ENCODE data around the gene INPP5E. TPM values are rescaled to one million over a fixed set of nuclear protein-coding genes. Genes with fewer than 3 reads are reported as not detected.

INPP5E gene
- total RNA-seq, 1 donor from 2014 or later: 23.6 TPM

GRCh38 chr9:136397643-136398042 lies 42.0 kb downstream of the INPP5E start:
- DNase-seq (ENCODE audit: low spot score): no peak
- Mint-ChIP-seq H3K27ac (ENCODE audit: unreplicated experiment) (no peak overlapping the region), H3K4me3 (ENCODE audit: unreplicated experiment) (no peak overlapping the region), H3K27me3 (ENCODE audit: unreplicated experiment) (peaks cover 10% of the 10 kb centered on the region), H3K36me3 (ENCODE audit: low read depth, unreplicated experiment) (peaks cover 27% of the 10 kb centered on the region), H3K9me3 (ENCODE audit: unreplicated experiment) (no peaks in the 10 kb centered on the region), H3K4me1 (ENCODE audit: unreplicated experiment) (peaks cover 7% of the 10 kb centered on the region)
- TF ChIP-seq, protein P1, sequence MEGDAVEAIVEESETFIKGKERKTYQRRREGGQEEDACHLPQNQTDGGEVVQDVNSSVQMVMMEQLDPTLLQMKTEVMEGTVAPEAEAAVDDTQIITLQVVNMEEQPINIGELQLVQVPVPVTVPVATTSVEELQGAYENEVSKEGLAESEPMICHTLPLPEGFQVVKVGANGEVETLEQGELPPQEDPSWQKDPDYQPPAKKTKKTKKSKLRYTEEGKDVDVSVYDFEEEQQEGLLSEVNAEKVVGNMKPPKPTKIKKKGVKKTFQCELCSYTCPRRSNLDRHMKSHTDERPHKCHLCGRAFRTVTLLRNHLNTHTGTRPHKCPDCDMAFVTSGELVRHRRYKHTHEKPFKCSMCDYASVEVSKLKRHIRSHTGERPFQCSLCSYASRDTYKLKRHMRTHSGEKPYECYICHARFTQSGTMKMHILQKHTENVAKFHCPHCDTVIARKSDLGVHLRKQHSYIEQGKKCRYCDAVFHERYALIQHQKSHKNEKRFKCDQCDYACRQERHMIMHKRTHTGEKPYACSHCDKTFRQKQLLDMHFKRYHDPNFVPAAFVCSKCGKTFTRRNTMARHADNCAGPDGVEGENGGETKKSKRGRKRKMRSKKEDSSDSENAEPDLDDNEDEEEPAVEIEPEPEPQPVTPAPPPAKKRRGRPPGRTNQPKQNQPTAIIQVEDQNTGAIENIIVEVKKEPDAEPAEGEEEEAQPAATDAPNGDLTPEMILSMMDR (IDR thresholded peaks at IDR 0.05; ENCODE audit: unreplicated experiment): no peak

- Mint-ChIP-seq H3K27ac (ENCODE audit: unreplicated experiment) (no peak overlapping the region), H3K27me3 (ENCODE audit: unreplicated experiment) (peaks cover 10% of the 10 kb centered on the region), H3K4me1 (ENCODE audit: unreplicated experiment) (peaks cover 7% of the 10 kb centered on the region), H3K36me3 (ENCODE audit: low read depth, unreplicated experiment) (peaks cover 23% of the 10 kb centered on the region), H3K4me3 (ENCODE audit: unreplicated experiment) (no peak overlapping the region), H3K9me3 (ENCODE audit: unreplicated experiment) (no peaks in the 10 kb centered on the region)
- no peak for DNase-seq (ENCODE audit: low spot score)
- TF ChIP-seq, protein P1 (IDR thresholded peaks at IDR 0.05; ENCODE audit: unreplicated experiment): no peak
Measured at GRCh38 chr9:136396219-136396515, 43.5 kb downstream of the INPP5E start.

DNA sequence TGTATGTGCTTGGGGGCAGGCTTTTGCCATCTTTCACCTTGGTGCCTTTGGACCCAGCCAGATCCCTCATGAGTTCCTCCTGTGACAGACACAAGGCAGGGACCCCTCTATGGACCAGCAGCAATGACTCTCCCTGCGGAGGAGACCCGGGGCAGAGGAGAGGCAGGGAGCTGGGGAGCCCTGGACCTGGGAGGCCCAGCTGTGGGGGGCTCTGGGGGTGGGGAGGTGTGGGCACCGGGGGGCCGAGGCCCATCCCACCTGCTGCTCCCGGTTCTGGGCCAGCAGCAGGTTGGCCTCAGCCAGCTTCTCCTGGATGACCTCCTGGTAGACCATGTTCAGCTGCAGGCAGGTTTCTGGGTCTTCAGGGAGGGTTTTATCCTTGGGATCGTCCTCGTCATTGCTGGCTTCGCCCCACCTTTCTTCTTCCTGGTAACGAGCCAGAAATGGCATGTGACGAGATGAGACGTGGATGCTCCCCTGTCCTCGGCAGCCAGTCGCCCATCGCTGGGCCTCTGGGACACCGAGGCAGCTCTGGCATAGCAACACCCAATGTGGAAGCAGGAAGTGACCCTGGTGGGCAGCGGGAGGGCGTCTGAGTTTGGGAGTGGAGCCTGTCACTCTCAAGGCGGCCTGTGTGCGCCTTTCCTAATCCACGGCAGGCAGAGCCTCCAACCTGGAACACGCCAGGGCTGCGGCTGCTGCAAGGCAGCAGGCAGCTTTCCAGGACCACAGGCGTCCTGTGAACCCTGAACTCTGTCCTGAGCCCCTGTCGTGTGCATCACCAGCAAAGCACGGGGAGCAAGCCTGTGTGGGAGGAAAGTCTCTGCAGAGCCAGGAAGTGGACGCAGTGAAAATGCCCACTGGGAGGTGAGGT lies 44.1 kb downstream of the INPP5E start:
- peaks cover 25% of the 10 kb centered on the region for H3K36me3 Mint-ChIP-seq (ENCODE audit: low read depth, unreplicated experiment)

DNA sequence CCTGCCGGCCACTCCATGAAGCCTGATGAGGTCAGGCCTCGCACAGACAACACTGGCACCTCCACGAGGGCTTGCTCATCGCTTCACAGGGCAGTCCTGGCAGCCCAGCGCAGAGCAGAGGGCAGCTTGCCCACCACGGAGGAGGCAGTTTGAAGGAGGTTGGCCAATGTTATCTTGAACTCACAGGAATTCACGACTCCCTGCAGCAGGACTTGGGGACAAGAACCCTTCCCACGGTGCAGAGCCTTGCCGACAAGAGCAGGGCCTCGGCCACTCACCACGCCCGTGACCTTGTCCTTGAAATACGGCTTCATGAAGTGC lies 44.7 kb downstream of the INPP5E start:
- peaks cover 7% of the 10 kb centered on the region for H3K27me3 Mint-ChIP-seq (ENCODE audit: unreplicated experiment)
- peak overlapping the region; percentile 69 for H3K4me3 Mint-ChIP-seq (ENCODE audit: unreplicated experiment)
- H3K9me3 Mint-ChIP-seq (ENCODE audit: unreplicated experiment): no peaks in the 10 kb centered on the region
- H3K36me3 Mint-ChIP-seq (ENCODE audit: low read depth, unreplicated experiment): peaks cover 25% of the 10 kb centered on the region
- TF ChIP-seq, protein P1 (IDR thresholded peaks at IDR 0.05; ENCODE audit: unreplicated experiment): no peak
- DNase-seq (ENCODE audit: low spot score): no peak
- peaks cover 7% of the 10 kb centered on the region for H3K4me1 Mint-ChIP-seq (ENCODE audit: unreplicated experiment)
- H3K27ac Mint-ChIP-seq (ENCODE audit: unreplicated experiment): no peak overlapping the region

More for the DNA sequence above, 44.1 kb downstream of the INPP5E start:
- peaks cover 7% of the 10 kb centered on the region for H3K27me3 Mint-ChIP-seq (ENCODE audit: unreplicated experiment)
- no peak overlapping the region for H3K27ac Mint-ChIP-seq (ENCODE audit: unreplicated experiment)
- H3K4me3 Mint-ChIP-seq (ENCODE audit: unreplicated experiment): peak overlapping the region; percentile 69
- TF ChIP-seq, protein P1 (IDR thresholded peaks at IDR 0.05; ENCODE audit: unreplicated experiment): no peak
- peaks cover 7% of the 10 kb centered on the region for H3K4me1 Mint-ChIP-seq (ENCODE audit: unreplicated experiment)
- no peaks in the 10 kb centered on the region for H3K9me3 Mint-ChIP-seq (ENCODE audit: unreplicated experiment)
- no peak for DNase-seq (ENCODE audit: low spot score)

- Mint-ChIP-seq H3K36me3 (ENCODE audit: low read depth, unreplicated experiment) (peaks cover 29% of the 10 kb centered on the region), H3K27me3 (ENCODE audit: unreplicated experiment) (peaks cover 7% of the 10 kb centered on the region), H3K9me3 (ENCODE audit: unreplicated experiment) (no peaks in the 10 kb centered on the region), H3K27ac (ENCODE audit: unreplicated experiment) (no peak overlapping the region), H3K4me1 (ENCODE audit: unreplicated experiment) (peaks cover 7% of the 10 kb centered on the region), H3K4me3 (ENCODE audit: unreplicated experiment) (no peak overlapping the region)
- DNase-seq (ENCODE audit: low spot score): no peak
- TF ChIP-seq, protein P1 (IDR thresholded peaks at IDR 0.05; ENCODE audit: unreplicated experiment): no peak
Measured at GRCh38 chr9:136394312-136395019, 45.2 kb downstream of the INPP5E start.

Measured in endothelial cell (in vitro differentiated cells).